ENCODE measurements around the gene VEGFB. TPM values are rescaled to one million over a fixed set of nuclear protein-coding genes. Genes with fewer than 3 reads are reported as not detected.

VEGFB gene
- total and polyA plus RNA-seq, 2 of the 8 experiments (the other 6 are each of a cell fraction or from before 2014, with no cell fraction given), result 9.3 to 49.6 TPM

GRCh38 chr11:64224891-64225607 is 9.3 kb upstream of the VEGFB start:
- Histone ChIP-seq H4K5ac (ENCODE audit: insufficient read length, low read depth, low read length) (no peak overlapping the region), H3K36me3 (ENCODE audit: control insufficient read depth in 2 of 4, insufficient read depth in 4 of 4, low read length in 3 of 4) (peaks cover 0 to 9% (median 5%) of the 10 kb centered on the region in 4 experiments; a peak in 4 of 8 replicates), H4K91ac (replicated peaks; ENCODE audit: insufficient read length, low read length) (no peak overlapping the region), H3K4me3 (ENCODE audit: extremely low read depth in 1 of 4, insufficient read depth in 2 of 4, low read depth in 3 of 4, low read length in 4 of 4) (peak overlapping the region; percentile 63 to 90 (median 84)), H3K27me3 (replicated peaks in 1 of 4; ENCODE audit: control insufficient read depth in 3 of 4, extremely low read depth in 1 of 4, insufficient read depth in 3 of 4, low read length in 3 of 4) (no peaks in the 10 kb centered on the region), H3K79me2 (ENCODE audit: control insufficient read depth in 1 of 2, insufficient read depth in 2 of 2, low read length in 2 of 2) (no peaks in the 10 kb centered on the region), H3K4me1 (replicated peaks in 1 of 4; ENCODE audit: control insufficient read depth in 3 of 4, insufficient read depth in 4 of 4, low read length in 3 of 4) (peaks cover 0 to 23% (median 14%) of the 10 kb centered on the region in 4 experiments; a peak in 6 of 7 replicates), H2BK15ac (ENCODE audit: low read length) (peak overlapping the region; percentile 92; the same call in 1 of the 2 replicates), H3K9me3 (ENCODE audit: insufficient read depth in 2 of 2, low read depth in 1 of 2, low read length in 1 of 2) (no peaks in the 10 kb centered on the region), H2BK20ac (ENCODE audit: low read length) (no peak overlapping the region), H3K18ac (ENCODE audit: extremely low read depth, low read length) (peak overlapping the region; percentile 96; the same call in 1 of the 2 replicates), H3K9ac (replicated peaks in 1 of 4; ENCODE audit: extremely low read depth in 1 of 4, low read depth in 3 of 4, low read length in 3 of 4) (no peak overlapping the region), H2BK120ac (replicated peaks; ENCODE audit: low read depth, low read length) (no peak overlapping the region), H2BK12ac (ENCODE audit: low read depth, low read length) (no peak overlapping the region), H4K8ac (ENCODE audit: extremely low read depth, insufficient read depth, low read length) (no peak overlapping the region), H3K14ac (ENCODE audit: insufficient read length) (no peak overlapping the region), H3K23me2 (ENCODE audit: low read depth, low read length) (peaks cover 10% of the 10 kb centered on the region; the same call in 1 of the 2 replicates), H3K79me1 (ENCODE audit: low read depth, low read length) (no peaks in the 10 kb centered on the region), H3K23ac (ENCODE audit: insufficient read length) (no peak overlapping the region), H3K27ac (ENCODE audit: low read depth, low read length) (no peak overlapping the region), H2AK5ac (ENCODE audit: low read depth, low read length) (no peak overlapping the region), H2BK5ac (ENCODE audit: low read depth, low read length) (peak overlapping the region; percentile 95), H3K4ac (replicated peaks; ENCODE audit: insufficient read length, low read depth, low read length) (no peak overlapping the region), H3K4me2 (ENCODE audit: insufficient read depth in 1 of 2, low read depth in 2 of 2, low read length in 2 of 2) (peak overlapping the region; percentile 72 to 93), H2AFZ (ENCODE audit: low read length) (no peak overlapping the region), H3K56ac (replicated peaks; ENCODE audit: insufficient read length, low read depth, low read length) (no peak overlapping the region), H4K20me1 (replicated peaks in 1 of 2; ENCODE audit: control insufficient read depth in 1 of 2, insufficient read depth in 2 of 2, low read length in 2 of 2) (peaks cover under 1 to 9% of the 10 kb centered on the region in 2 experiments)
- DNase-seq (ENCODE audit: low read depth in 1 of 2, low spot score in 2 of 2) (peak in 1 of 2 experiments; percentile 61), FAIRE-seq (no peak)
- POLR2A ChIA-PET (ENCODE audit: partially characterized antibody), result interaction anchor here (0.8 to 14.1 kb wide), 11 partner anchors 12 to 92 kb away, joined by 3 to 253 read pairs (median 9); partner anchors contain the start of genes FERMT3, FKBP2, PLCB3 and PPP1R14B
- CTCF ChIA-PET (ENCODE audit: partially characterized antibody), result interaction anchor here (0.7 to 6.5 kb wide), 10 partner anchors 8 to 79 kb away, joined by 3 to 64 read pairs (median 6); partner anchors contain the start of genes FERMT3 and PLCB3
- WGBS, 2 experiments (ENCODE audit: extremely low coverage in 1 of 2, insufficient coverage in 1 of 2, insufficient read length in 1 of 2, insufficient replicate concordance in 2 of 2, low coverage in 1 of 2, low lambda C conversion rate in 2 of 2, missing lambda C conversion rate in 1 of 2), result 81% methylated on average over 22 of the region's 22 CpGs; no CpG with 5 or more reads in 1 of the 2 experiments
- TF ChIP-seq KDM4A (IDR thresholded peaks at IDR 0.05; ENCODE audit: low read depth, low read length, severe bottlenecking), result no peak
- TF ChIP-seq YY1 (IDR thresholded peaks at IDR 0.05; ENCODE audit: low read depth, low read length), result no peak
- TF ChIP-seq SAP30 (IDR thresholded peaks at IDR 0.05; ENCODE audit: insufficient read depth, insufficient replicate concordance, low read length), result no peak
- no peak for TF ChIP-seq ZNF274 (IDR thresholded peaks at IDR 0.05; ENCODE audit: borderline replicate concordance, extremely low read depth, low read length)
- no peak for TF ChIP-seq FOSL1 (IDR thresholded peaks at IDR 0.05; ENCODE audit: insufficient read depth, low read depth, low read length)
- TF ChIP-seq CHD1 (IDR thresholded peaks at IDR 0.05; ENCODE audit: low read depth, low read length), result no peak
- TF ChIP-seq HDAC2 (IDR thresholded peaks at IDR 0.05; ENCODE audit: borderline replicate concordance in 1 of 2, low read depth in 2 of 2, low read length in 2 of 2), result no peak
- TF ChIP-seq GABPA (IDR thresholded peaks at IDR 0.05; ENCODE audit: borderline replicate concordance, insufficient read depth, low read length), result no peak
- no peak for TF ChIP-seq USF2 (IDR thresholded peaks at IDR 0.05; ENCODE audit: low read length)

Data from H1 (cell line).